Adipose tissue (tissue), 3 donors: ENCODE data around the gene HDC. TPM values are rescaled to one million over a fixed set of nuclear protein-coding genes. Genes with fewer than 3 reads are reported as not detected.

Experiments used
- H3K27ac ChIP-seq: one replicate; pipeline ENCODE4 v1.5.1; 2013; ENCODE audit warnings: low read depth, low read length
- WGBS, 3 donors: extraction: QIAGEN DNeasy Blood & Tissue Kit; methylation state at CpG; one replicate each; pipeline ENCODE4 v1.1.7; 2013; 5-methylcytosine and 5-hydroxymethylcytosine counted together
- polyA plus RNA-seq, 3 donors: library from polyadenylated mRNA; stranded (reverse); fragments of 200-250 nt; gene quantifications; one replicate each; pipeline ENCODE4 v1.2.3, GENCODE V29; 2013
- donor health status: healthy with polysubstance abuse.
- donor health status: Bipolar disorder and iron deficiency.
- donor health status: healthy.

Gene HDC
- polyA plus RNA-seq, 3 donors = 0.22 to 4.3 (median 0.44) TPM

GRCh38 chr15:50233192-50233736, 32.3 kb downstream of the HDC start:
- no peak overlapping the region for H3K27ac ChIP-seq

GRCh38 chr15:50232791-50233190, 32.7 kb downstream of the HDC start:
- WGBS, 3 donors = 82 to 89% (median 87%) methylated on average over 2 of the region's 2 CpGs
- H3K27ac ChIP-seq = no peak overlapping the region

GRCh38 chr15:50231761-50232160, 33.8 kb downstream of the HDC start:
- no peak overlapping the region for H3K27ac ChIP-seq

GRCh38 chr15:50229336-50229735, 36.2 kb downstream of the HDC start:
- no peak overlapping the region for H3K27ac ChIP-seq
- 72 to 86% (median 76%) methylated on average over 3 of the region's 3 CpGs for WGBS, 3 donors

DNA sequence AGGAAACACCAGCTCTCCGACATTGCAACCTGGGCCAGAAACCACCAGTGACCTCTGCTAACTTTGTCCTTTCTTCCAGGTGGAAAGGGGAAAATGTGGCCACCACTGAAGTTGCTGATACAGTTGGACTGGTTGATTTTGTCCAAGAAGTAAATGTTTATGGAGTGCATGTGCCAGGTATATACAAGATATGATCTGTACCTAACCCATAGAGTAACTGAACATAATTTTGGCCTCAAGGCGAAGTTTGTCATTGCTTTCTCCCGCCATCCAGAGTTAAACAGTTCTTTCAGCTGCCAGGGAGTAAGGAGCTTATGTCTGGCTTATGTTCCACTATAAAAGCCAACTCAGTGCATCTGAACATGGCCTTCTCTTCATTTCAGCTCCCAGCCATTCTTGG, 36.7 kb downstream of the HDC start:
- no peak overlapping the region for H3K27ac ChIP-seq
- WGBS, 3 donors = 93 to 98% (median 97%) methylated on average over 3 of the region's 3 CpGs

DNA sequence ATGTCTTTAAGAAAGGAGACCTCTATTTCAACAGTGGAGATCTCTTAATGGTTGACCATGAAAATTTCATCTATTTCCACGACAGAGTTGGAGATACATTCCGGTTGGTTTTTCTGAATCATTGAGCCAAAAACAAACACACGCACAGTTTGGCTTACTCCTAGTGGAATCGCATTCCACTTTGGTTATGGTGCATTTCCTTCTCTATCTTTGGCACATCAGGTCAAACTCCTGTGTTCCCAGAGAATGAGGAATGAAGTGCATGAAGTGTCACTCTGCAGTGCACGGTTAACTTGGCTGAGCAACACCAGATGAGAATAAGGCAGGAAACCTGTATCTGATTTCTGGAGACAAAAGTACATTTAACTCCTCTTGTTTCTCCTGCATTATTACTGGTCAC, 38.5 kb downstream of the HDC start:
- no peak overlapping the region for H3K27ac ChIP-seq
- WGBS, 3 donors = 77 to 85% (median 81%) methylated on average over 5 of the region's 5 CpGs

DNA sequence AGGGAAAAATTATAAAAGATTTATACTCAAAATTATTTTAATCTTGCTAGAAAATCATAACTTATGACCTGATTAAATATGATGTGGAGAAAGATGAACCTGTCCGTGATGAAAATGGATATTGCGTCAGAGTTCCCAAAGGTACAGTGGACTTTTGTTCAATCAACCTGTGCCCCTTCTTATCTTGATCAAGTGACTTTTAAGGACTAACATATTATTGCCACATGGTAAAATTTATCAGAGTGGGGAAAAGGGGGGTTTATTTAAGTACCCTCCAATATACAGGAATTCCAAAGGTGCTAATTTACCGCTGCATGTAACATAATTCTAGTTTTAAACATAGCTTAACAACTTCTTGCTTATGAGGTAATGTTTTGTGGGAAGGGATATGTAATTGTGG, 39.6 kb downstream of the HDC start:
- WGBS, 3 donors = 87 to 93% (median 89%) methylated on average over 3 of the region's 3 CpGs
- no peak overlapping the region for H3K27ac ChIP-seq

DNA sequence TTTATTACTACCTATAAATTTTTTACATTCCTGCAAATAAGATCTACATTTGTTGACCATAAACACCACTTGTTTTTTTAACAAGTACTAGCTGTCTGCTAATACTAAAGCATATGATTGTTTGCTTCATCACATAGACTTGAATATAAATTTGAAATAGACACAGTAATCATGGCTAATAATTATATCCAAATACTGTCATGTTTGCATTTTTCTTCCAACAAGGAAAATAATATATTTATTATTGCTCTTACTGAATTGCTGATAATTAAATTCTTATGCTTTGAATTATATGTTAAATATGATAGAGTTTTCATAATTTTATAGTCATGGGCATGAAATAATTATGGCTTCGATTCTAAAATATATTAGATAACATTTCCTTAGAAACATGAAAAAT, 40.5 kb downstream of the HDC start:
- 93 to 95% (median 95%) methylated on average over 1 of the region's 1 CpG for WGBS, 3 donors
- H3K27ac ChIP-seq = no peak overlapping the region

GRCh38 chr15:50224606-50225005, 40.9 kb downstream of the HDC start:
- no peak overlapping the region for H3K27ac ChIP-seq
- 66 to 74% (median 70%) methylated on average over 5 of the region's 5 CpGs for WGBS, 3 donors

- no peak overlapping the region for H3K27ac ChIP-seq
- WGBS, 3 donors = 70 to 82% (median 78%) methylated on average over 2 of the region's 2 CpGs
Observed at GRCh38 chr15:50222181-50222580, 43.3 kb downstream of the HDC start.

DNA sequence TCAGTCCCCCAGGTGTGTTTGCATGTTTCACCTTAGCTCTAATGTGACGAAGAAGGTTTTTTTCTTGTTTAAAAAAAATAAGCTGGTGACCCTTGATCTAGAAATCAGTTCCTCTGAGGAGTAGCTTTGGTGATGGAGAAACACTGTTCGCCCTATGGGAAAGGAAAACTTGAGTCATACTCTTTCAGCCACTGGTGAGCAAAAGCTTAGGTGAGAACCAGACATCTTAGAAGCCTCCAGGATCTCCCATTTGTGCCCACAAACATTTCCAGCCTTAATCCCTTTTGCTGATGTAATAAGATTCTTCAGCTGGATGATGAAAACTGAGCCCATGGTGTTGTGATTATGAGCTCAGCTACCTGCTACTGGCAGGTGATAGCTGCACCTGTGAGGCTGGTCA, 45.7 kb downstream of the HDC start:
- no peak overlapping the region for H3K27ac ChIP-seq
- whole genome bisulfite sequencing, 3 donors = 82 to 97% (median 94%) methylated on average over 2 of the region's 2 CpGs

- H3K27ac ChIP-seq = no peak overlapping the region
- 80 to 87% (median 85%) methylated on average over 1 of the region's 1 CpG for WGBS, 3 donors
Observed at GRCh38 chr15:50218691-50219090, 46.8 kb downstream of the HDC start.

DNA sequence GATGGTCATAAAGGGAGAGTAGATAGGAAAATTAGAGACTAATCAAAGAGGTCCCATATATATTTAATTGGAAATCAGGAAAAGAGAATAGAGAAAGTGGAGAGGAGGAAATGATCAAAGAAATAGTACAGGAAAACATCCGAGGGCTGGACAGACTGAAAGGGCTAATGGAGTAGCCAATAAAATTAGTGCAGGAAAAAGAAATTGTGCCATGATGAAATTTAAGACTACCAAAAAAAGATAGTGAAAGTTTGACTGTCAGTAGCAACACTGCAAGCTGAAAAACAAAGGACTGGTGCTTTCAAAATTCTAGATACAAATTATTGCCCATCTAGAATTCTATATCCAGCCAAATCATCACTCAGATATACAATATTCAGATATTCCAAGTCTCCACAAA, 47.2 kb downstream of the HDC start:
- H3K27ac ChIP-seq = no peak overlapping the region
- WGBS, 3 donors = 31 to 58% (median 46%) methylated on average over 1 of the region's 1 CpG

- WGBS, 3 donors = 77 to 82% (median 80%) methylated on average over 8 of the region's 8 CpGs
- H3K27ac ChIP-seq = no peak overlapping the region
Observed at GRCh38 chr15:50210462-50211157, 54.9 kb downstream of the HDC start.

GRCh38 chr15:50209809-50210208, 55.7 kb downstream of the HDC start:
- no peak overlapping the region for H3K27ac ChIP-seq
- 82 to 97% (median 88%) methylated on average over 4 of the region's 4 CpGs for WGBS, 3 donors

DNA sequence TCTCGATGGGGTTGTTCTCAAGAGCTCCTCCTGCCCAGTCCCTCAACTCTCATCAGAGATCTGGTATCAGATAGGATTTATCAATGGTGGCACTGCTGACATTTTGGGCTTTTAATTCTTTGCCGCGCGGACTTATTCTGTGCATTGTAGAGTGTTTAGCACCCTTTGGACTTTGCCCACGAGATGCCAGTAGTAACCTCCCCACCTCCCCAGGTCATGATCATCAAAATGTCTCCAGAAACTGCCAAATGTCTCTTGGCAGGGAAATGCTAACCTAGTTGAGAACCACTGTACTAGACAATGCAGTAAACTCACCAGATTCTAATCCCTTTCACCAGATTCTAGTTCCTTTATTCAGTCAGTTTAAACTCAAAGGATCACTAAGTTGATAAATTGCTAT, 59.5 kb downstream of the HDC start:
- WGBS, 3 donors = 86 to 91% (median 87%) methylated on average over 5 of the region's 5 CpGs
- no peak overlapping the region for H3K27ac ChIP-seq

- H3K27ac ChIP-seq = no peak overlapping the region
Observed at GRCh38 chr15:50202003-50202402, 63.5 kb downstream of the HDC start.

DNA sequence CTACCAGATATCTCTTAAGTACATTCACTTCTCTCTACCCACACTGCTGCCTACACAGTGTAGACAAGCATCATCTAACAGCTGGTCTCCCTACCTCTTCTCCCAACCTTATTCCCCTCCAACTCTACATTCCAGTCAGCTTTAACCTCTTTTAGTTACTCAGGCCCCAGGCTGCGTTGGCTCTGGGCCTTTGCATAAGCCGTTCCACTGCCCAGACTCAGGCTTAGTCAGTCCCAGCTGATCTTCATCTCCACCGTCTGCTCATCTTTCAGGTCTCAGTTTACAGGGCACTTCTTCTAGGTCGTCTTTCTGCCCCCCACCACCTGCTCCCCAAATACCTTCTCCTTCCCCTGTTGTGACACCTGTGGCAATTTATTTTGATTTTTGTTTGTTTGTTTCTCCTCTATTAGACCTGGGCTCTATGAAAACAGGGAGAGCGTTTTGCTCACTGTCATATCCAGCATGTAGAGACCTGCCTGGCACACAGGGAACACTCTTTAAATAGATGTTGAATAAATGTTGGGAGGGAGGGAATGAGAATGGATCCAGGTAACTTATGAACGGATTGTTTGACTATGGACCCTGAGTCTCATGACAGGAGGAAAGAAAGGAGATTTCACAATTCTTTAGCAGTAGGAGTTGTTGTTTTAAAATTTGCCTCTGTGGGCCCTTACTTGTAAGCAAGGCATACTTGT, 72.5 kb downstream of the HDC start:
- WGBS, 3 donors = 88 to 92% (median 91%) methylated on average over 6 of the region's 6 CpGs
- no peak overlapping the region for H3K27ac ChIP-seq

DNA sequence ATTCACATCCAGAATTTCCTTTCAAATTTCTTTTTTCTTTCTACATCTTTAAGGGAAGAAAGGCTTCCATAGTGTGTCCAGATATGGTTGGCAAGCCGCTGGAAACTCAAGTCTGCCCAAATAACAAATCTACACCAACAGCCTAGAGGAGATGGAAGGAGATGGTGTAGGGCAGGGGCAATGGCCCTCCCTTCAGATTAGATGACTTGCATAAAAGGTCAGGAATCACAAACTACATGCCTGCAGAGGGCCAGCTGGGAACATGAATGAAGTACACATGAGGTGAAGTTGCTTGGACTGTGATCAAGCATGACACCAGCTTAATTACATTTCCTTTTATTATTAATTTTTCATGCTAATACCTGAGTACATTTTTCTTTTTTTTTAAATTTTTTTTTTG, 73.4 kb downstream of the HDC start:
- 87 to 100% (median 100%) methylated on average over 1 of the region's 1 CpG for WGBS, 3 donors
- H3K27ac ChIP-seq = no peak overlapping the region
